ENCODE data around the gene PRIM2.
"Not testable (repeated sequence)": the region's sequence is repeated elsewhere in the genome, so short reads cannot be mapped to it uniquely, and the experiment has no call there.

Gene PRIM2

GRCh38 chr6:57515171-57515570 is 197.7 kb downstream of the PRIM2 start:
- DNase-seq: not testable (repeated sequence)

- not testable (repeated sequence) for DNase-seq
Observed at GRCh38 chr6:57515845-57516244, 198.4 kb downstream of the PRIM2 start.

- not testable (repeated sequence) for DNase-seq
Observed at GRCh38 chr6:57516776-57517175, 199.3 kb downstream of the PRIM2 start.

GRCh38 chr6:57519198-57519597 is 201.8 kb downstream of the PRIM2 start:
- not testable (repeated sequence) for DNase-seq

- not testable (repeated sequence) for DNase-seq
Observed at GRCh38 chr6:57521085-57521484, 203.7 kb downstream of the PRIM2 start.

- DNase-seq: not testable (repeated sequence)
Observed at GRCh38 chr6:57523221-57523620, 205.8 kb downstream of the PRIM2 start.

GRCh38 chr6:57529755-57530154 is 212.3 kb downstream of the PRIM2 start:
- DNase-seq: not testable (repeated sequence)

- not testable (repeated sequence) for DNase-seq
Observed at GRCh38 chr6:57532660-57533059, 215.2 kb downstream of the PRIM2 start.

- DNase-seq: not testable (repeated sequence)
Observed at GRCh38 chr6:57535121-57535520, 217.7 kb downstream of the PRIM2 start.

- peak; percentile 19 for DNase-seq
Observed at GRCh38 chr6:57535994-57536393, 218.6 kb downstream of the PRIM2 start.

- DNase-seq: not testable (repeated sequence)
Observed at GRCh38 chr6:57537916-57538315, 220.5 kb downstream of the PRIM2 start.

GRCh38 chr6:57551961-57552360 is 234.5 kb downstream of the PRIM2 start:
- not testable (repeated sequence) for DNase-seq

- not testable (repeated sequence) for DNase-seq
Observed at GRCh38 chr6:57557855-57558254, 240.4 kb downstream of the PRIM2 start.

- not testable (repeated sequence) for DNase-seq
Observed at GRCh38 chr6:57559170-57559569, 241.7 kb downstream of the PRIM2 start.

- not testable (repeated sequence) for DNase-seq
Observed at GRCh38 chr6:57562233-57562632, 244.8 kb downstream of the PRIM2 start.

- not testable (repeated sequence) for DNase-seq
Observed at GRCh38 chr6:57572119-57572518, 254.7 kb downstream of the PRIM2 start.

GRCh38 chr6:57572844-57573243 is 255.4 kb downstream of the PRIM2 start:
- DNase-seq: not testable (repeated sequence)

- DNase-seq: not testable (repeated sequence)
Observed at GRCh38 chr6:57577023-57577422, 259.6 kb downstream of the PRIM2 start.

GRCh38 chr6:57579489-57579888 is 262.1 kb downstream of the PRIM2 start:
- not testable (repeated sequence) for DNase-seq

GRCh38 chr6:57581586-57581985 is 264.2 kb downstream of the PRIM2 start:
- not testable (repeated sequence) for DNase-seq

- DNase-seq: peak; percentile 2
Observed at GRCh38 chr6:57601105-57601504, 283.7 kb downstream of the PRIM2 start.

- not testable (repeated sequence) for DNase-seq
Observed at GRCh38 chr6:57605303-57605702, 287.9 kb downstream of the PRIM2 start.

- DNase-seq: not testable (repeated sequence)
Observed at GRCh38 chr6:57606331-57606730, 288.9 kb downstream of the PRIM2 start.

GRCh38 chr6:57610612-57611011 is 293.2 kb downstream of the PRIM2 start:
- DNase-seq: not testable (repeated sequence)

- DNase-seq: not testable (repeated sequence)
Observed at GRCh38 chr6:57618959-57619358, 301.5 kb downstream of the PRIM2 start.
